Measurements from ENCODE around the gene JAG2.
"Not testable (repeated sequence)": the region's sequence is repeated elsewhere in the genome, so short reads cannot be mapped to it uniquely, and the experiment has no call there.

The JAG2 gene

GRCh38 chr14:105137481-105138020 is 31.0 kb downstream of the JAG2 start:
- DNase-seq = no peak

GRCh38 chr14:105136401-105137322 is 31.9 kb downstream of the JAG2 start:
- no peak for DNase-seq

GRCh38 chr14:105135700-105136395 is 32.7 kb downstream of the JAG2 start:
- no peak for DNase-seq

GRCh38 chr14:105132921-105133654 is 35.5 kb downstream of the JAG2 start:
- DNase-seq = no peak

- DNase-seq = no peak
Observed at GRCh38 chr14:105131241-105131640, 37.3 kb downstream of the JAG2 start.

DNA sequence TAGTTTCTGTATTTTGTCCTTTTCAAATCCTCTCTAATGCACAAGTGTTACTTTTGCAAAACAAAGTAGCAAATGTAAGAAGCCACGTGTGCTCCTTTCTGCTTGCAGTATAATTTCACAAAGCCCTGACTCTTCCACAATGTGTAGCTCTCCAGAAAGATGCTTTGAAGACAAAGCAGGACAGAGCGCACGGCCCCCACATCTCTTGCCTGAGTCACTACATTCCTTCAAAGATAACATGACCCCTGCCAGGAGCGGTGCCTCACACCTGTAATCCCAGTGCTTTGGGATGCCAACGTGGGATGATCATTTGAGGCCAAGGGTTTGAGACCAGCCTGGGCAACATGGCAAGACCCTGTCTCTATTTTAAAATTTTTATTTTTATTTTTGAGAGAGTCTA is 40.5 kb downstream of the JAG2 start:
- no peak for DNase-seq

DNA sequence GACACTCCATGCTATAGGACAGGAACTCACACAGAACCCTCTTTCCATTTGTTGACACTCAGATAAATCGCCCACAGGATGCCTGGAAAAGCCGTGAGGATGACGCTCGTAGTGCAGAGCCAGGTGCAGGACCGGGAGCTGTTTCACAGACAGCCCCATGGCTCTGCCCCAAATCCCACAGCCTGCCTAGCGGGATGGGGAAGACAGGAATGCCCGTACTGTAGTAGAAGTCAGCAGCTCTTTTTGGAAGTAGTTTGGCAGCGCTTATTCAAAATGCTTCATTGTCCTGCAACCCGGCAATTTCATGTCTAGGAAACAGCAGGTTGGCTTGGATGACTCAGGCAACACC is 41.6 kb downstream of the JAG2 start:
- no peak for DNase-seq

DNA sequence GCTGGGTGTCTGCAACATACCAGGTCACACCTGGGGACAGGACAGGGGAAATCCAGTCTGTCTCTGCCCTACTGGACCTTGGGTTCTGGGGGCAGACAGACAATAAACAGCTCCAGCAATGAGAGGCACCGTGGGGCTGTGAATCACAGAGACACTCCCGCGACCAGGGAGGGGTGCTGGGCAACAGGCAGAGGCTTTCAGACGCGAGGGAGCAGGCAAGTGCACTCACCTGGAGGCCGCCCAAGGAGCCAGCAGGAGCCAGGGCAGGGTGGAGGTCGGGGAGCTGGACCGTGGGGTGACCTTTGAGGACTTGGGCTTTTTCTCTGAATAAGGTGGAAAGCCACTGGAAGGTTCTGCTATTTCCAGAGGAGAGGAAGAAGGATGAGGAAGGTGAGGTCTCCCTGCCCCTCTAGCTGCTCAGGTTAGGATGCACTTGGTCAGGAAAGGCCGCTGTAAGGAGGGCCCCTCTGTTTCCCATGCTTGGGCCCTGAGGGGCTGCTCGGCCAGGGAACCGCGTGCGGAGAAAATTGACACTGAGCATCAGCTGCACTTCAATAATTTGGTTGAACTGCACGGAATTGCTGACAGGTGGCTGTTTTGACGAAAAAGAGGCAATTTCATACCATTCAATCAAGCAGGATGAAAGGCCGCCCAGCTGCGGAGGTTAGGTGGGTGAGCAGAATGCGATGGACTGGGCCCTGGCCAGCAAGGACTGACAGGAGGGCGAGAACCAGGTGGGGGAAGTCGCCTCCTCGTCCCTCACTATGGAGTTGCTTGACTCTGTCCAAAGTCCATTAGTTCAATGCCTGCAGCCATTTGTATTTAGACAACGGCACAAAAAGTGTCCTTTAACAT is 42.2 kb downstream of the JAG2 start:
- DNase-seq = no peak

GRCh38 chr14:105124823-105125222 is 43.8 kb downstream of the JAG2 start:
- DNase-seq = no peak

DNA sequence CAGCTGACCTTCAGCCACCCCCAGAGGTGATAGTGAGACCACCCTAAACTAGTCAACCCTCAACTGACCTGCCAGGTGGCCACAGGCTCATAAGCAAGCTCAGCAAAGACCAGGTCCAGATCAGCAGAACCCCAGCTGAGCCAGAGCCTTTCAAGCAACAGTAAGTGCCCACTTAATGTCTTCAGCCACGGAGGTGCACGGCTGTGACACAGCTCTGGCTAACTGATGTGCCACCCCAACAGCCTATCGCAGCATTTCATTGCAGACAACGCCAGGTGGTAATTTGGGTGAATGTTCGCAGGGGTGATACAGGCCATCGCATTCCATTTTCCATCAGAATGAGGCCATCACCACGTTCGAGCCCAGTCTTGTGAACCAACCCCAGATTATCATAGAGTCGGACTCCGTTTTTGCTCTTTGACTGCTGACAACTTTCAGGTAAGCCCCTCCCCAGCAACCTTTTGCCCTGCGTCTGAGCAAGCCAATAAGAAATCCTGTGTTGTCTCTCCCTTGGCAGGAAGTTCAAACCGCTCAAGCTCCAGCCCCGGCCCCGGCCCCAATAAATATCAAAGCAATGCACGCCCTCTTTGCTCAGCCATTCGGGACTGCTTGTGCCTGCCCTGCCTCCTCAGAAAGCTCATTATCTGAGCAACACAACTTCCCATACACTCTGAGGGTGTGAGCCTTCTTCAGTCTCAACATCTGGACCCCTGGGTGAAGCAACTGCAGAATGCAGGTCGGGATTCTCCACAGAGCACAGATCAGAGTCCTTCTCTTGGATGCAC is 44.4 kb downstream of the JAG2 start:
- DNase-seq = no peak

- no peak for DNase-seq
Observed at GRCh38 chr14:105123064-105123665, 45.4 kb downstream of the JAG2 start.

DNA sequence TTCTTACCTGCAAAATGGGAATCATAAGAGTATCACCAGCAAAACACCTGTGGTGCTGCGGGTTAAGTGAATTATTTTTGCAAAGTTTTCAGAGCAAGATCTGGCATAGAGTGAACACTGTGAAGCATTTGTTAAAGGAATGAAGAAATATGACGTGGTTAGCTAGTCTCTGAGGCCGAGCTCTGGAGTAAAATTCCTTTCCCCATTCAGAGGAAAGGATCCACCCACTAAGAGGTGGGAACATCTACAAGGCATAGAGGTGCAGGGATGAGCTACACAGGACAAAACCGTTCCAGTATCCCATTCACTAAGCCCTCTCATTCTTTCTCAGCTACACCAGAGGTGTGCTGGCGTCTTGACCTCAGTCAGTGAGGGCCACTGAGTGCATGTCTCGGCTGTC is 48.5 kb downstream of the JAG2 start:
- no peak for DNase-seq

DNA sequence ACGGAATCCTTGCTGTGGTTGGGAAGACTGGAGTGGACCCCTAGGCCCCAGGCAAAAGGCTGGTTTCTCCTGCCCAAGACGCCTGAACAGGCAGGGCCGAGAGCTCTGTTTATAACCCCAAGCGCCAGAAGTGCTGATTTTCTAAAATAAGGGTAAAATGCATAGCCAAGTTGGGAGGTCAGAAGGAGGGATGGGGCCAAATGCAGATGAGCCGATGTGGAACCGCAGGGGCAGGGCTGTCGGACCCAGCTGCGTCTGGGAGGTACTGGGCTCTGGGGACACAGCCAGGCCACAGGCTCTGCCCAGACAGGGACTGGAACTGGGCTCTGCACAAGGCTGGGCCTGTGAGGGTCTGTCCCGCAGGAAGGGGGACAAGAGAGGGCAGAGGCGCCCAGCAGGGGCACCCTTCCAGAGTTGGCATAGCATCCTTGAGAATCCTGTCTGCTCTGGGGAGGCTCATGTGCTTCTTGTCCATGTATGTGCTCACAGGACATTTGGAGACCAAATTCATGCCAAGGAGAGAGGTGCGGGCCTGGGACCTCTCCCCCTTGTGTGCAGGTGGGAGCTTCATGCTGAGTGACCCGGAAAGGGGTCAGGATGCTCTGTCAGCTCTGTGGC is 49.1 kb downstream of the JAG2 start:
- no peak for DNase-seq

DNA sequence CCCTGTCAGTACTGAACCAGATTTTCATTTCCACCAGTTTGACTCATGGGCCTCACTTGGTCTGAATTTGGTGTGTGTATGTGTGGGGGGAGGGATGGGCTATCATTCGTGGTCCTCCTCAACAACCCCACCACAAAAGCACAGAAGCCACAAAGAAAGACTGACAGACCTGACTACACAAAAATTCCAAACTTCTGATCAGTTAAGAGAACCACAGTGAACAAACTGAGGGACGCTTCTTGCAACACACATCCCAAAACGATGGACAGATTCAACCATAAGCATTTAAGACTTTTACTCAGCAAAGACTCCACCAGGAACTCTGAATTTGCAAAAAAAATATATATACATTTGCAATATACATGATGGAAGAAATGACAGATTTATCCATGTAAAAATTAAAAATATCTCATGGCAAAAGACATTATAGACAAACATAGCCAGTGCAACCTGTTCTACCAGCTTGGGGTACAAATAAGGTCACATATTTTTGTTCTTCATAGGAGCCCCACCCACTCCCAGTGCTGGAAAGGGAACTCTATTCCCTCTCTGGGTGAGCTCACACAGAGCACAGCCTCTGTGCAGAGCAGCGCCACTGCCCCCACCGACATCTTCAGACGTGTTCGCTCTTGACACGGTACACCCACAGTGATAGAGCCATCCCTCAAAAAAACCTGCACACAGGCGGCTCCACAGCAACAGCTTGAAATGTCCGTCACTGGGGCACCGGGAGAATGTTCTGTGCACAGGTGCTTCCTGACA is 49.7 kb downstream of the JAG2 start:
- DNase-seq = no peak

DNA sequence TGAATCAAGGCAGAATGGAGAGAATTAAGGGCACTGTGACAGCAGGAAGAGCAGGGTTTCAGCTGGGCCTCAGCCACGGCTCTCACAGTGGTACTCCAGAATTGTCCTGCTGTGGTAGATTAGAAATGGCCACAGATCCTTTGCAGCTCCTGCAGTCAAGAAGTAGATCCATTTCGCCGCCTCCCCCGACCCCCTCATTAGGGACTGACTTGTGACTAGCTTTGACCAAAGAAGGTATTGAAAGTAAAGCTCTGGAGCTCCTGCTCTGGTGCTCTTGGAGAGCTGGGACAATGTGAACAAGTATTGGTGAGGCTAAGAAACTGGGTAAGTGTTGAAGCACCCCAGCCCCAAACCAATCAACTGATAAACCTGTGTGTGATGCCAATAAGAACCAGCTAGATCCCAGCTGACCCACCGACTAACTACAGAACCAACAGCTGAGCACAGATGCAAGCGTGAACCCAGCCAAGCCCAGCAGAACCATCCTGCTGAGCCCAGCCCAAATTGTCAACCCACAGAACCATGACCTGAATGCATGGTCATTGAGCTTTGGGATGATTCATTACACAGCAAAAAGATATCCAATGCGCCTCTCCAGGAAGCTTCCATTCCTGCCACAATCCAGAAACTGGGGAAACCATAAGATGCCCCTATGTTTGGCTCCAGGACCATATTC is 50.7 kb downstream of the JAG2 start:
- no peak for DNase-seq

DNA sequence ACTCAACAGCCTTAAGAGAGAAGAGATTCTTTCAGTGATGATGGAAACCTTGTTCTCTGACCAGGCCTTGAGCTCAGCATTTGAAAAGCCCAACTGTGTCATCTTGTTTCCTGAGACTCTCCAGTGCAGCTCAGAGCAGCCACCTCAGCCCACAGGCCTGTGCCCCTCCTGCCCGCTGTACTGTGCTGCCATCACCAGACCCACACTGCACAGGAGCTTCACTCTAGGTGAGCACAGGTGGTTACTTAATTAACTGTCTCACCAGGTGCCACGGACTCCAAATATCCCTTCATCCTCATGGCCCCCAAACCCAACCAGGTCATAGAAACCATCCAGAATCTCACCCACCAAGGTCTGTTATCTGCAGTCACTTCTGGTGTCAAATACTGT is 51.3 kb downstream of the JAG2 start:
- no peak for DNase-seq

DNA sequence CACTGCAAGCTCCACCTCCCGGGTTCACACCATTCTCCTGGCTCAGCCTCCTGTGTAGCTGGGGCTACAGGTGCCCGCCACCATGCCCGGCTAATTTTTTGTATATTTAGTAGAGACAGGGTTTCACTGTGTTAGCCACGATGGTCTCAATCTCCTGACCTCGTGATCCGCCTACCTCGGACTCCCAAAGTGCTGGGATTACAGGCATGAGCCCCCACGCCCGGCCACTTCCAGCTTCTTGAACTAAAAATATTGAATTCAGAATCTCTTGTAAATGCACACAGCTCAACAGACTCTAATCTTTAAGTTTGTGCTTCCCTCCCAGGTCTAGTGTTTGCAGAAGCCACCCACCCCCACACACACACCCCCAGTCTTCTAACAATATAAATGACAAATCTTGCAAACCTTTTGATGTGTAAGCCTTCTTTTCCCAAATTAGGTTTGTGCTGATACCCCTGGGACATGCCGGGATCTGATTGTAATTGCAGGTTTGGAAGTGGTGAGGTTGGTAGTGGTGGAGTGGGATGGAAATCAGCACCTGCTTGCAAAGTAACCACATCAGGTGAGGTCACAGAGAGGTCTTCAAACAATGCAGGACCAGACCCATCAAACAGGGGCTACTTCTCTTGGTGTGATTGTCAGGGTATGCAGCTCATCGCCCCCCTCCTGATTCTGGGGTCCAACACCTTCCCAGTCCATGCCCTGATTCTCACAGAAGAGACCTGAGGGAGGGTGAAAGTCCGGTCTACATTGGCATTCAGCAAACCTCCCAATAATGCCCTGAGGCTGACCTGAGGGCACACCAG is 51.9 kb downstream of the JAG2 start:
- DNase-seq = no peak

DNA sequence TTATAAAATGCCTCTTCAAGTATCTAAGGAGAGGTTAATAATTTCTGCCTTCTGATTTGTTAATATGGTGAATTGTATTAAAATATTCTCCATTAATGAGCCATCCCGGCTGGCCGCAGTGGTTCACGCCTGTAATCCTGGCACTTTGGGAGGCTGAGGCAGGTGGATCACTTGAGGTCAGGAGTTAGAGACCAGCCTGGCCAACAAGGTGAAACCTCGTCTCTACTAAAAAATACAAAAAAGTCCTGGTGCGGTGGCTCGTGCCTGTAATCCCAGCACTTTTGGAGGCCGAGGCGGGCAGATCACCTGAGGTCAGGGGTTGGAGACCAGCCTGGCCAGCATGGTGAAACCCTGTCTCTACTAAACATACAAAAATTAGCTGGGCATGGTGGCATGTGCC is 59.3 kb downstream of the JAG2 start:
- not testable (repeated sequence) for DNase-seq

DNA sequence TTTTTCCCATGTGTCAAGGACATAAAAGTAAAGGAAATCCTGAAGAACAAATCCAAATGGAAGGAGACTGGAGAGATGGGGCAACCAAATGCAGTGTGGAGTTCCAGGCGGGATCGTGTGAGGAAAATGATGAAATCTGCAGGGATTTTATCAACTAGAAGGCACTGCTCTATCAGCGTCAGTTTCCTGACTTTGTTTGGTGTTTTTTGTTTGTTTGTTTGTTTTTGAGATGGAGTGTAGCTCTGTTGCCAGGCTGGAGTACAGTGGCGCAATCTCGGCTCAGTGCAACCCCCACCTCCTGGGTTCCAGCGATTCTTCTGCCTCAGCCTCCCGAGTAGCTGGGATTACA is 60.1 kb downstream of the JAG2 start:
- DNase-seq = no peak

Measured in activated naive CD4-positive, alpha-beta T cell treated with Interleukin-2 at 50 U/mL for 16 hours (primary cell).